AG20443 (cell line): ENCODE results near the gene KBTBD12.

Experiments
- DNase-seq: peaks from one replicate; pipeline ENCODE4 v3.0.0; 2012; ENCODE audit warnings: low spot score, mixed read lengths

Gene KBTBD12

DNA sequence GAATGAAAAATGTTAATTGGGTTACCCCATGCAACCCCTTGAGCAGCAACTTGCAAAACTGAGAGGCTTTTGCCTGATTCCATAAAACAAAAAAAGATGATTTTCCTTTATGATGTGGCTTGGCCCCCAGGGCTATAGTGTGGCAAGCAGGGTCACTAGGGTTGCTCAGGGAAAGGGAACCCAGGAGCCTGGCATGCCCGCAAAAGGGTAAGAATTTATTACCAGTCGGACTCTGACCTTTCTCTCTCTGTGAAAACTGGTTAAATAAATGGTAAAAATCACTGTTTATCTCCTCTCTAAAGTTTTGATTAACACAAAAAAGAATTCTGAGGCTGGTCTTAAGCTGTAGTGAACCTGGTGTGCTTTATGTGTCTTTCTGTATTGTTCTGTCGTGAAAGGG lies 99.5 kb downstream of the KBTBD12 start:
- no peak for DNase-seq

DNA sequence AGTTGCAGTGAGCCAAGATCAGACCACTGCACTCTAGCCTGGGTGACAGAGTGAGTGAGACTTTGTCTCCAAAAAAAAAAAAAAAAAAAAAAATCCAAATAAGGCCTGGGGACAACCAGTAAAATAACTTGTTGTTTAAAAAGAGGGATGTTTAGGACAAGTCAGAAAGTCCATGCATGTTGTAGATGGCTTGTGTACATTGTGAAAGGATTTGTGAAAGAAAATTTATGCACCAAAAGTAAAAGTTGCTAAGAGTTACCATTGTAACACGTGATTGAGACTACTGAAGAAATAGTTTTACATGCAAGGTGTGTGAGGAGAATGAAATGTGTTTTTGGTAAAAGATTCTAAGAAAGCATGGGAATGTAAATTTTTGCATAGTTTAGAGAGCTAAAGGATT lies 101.5 kb downstream of the KBTBD12 start:
- no peak for DNase-seq

DNA sequence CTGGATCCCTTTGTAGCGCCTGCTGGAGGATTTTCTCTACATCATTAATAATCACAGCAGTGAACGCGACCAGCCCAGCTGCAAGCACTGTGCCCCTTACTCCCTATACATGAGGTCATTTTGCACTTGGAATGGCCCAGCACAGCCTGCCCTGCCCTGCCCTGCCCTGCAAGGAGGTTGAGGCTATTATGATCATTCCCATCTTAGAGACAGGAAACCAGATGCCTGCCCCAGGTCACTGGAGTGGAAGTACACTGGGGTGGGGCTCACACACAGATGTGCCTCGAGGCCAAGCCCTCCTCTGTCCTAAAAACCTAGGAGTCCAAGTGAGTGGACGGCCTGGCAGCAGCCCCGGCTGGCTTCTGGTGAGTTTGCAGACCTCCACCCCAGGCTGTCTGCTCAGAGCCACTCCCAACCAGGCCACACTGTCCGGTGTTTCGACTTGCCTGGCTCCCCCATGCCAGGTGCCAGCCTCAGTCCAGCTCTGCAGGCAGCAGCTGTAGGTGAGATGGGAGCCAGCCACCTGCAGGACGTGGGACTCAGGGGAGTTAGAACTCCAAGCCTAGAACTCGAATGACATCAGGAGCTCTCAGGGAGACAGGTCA lies 106.8 kb downstream of the KBTBD12 start:
- DNase-seq: no peak

DNA sequence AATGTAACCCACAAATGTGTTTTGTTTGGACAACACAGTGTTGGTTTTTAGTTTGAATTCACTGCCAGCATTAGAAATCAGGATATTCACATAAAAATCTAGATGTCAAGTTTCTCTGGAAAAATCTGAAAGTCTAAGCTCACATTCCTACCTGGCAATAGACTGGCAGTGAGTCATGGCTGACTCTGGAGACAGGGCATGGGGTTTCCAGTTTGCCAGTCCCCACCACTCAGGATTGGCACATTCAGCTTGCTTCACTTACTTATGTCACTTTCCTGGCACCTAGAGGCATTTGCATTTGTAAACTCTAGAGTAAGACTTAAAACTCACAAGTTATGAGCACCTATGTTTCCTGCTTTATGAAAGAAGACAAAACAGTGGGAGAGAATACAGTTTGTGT lies 118.1 kb downstream of the KBTBD12 start:
- no peak for DNase-seq

DNA sequence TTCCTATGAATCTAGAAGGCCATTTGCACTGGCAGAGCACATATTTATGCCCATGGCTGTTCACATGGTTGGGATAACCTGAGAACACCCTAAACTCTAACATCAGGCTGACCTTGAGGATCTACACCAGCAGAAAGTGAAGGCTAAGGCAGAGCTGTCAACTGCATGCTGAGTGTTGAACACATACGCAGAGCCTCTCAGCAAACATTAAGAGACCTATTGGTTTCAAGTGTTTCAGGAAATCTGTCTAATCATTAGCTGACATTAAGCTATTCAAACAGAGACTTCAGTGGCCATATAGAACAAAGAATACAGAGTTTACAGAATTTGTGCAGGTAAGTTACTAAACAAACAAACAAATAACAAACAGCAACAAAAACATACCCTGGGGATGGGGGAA lies 121.1 kb downstream of the KBTBD12 start:
- DNase-seq: no peak
